Adrenal gland (tissue), 5 donors: ENCODE measurements around the gene PPIP5K1.

Experiments
- CTCF ChIP-seq, 6 experiments: fragments of 450-650 bp in 4 of 6; fragments of 200-600 bp in 2 of 6; sonication (generic) in 1 of 6; IDR thresholded peaks; 1 replicate in 5 of 6; 2 replicates in 1 of 6; pipeline versions ENCODE4 v1.5.1 to v1.8.0; 2016 to 2021; ENCODE audit warnings: antibody characterized with exemption in 6 of 6, mild to moderate bottlenecking in 2 of 6, moderate library complexity in 1 of 6
- POLR2A ChIP-seq, 2 donors: fragments of 450-650 bp; IDR thresholded peaks; one replicate each; pipeline ENCODE4 v1.6.1; 2017; ENCODE audit warnings: antibody characterized with exemption in 2 of 2, mild to moderate bottlenecking in 2 of 2, moderate library complexity in 1 of 2
- donor health status: DM: no; HTN: no; CAD: no.

- TF ChIP-seq CTCF (IDR thresholded peaks at IDR 0.05), result no peak
- TF ChIP-seq POLR2A (IDR thresholded peaks at IDR 0.05), result no peak
These were observed 72.4 kb downstream of the PPIP5K1 start, which contains the start of gene MAP1A for GRCh38 chr15:43517354-43518196.
